MM.1S (cell line): ENCODE measurements around the gene LRRC4C.

Source experiments
- EZH2 ChIP-seq: fragments of 300-600 bp; sonication (generic); optimal IDR thresholded peaks from 2 replicates; pipeline ENCODE3; 2017; ENCODE audit warnings: low read depth, mild to moderate bottlenecking, antibody characterized with exemption, low read length, mixed read lengths
- EZH2phosphoT487 ChIP-seq: fragments of 300-600 bp; sonication (generic); IDR thresholded peaks from 2 replicates; pipeline ENCODE4 v1.6.1; 2018; ENCODE audit warnings: antibody characterized with exemption, low read length
- TF ChIP-seq, protein P1 (sequence below): fragments of 300-600 bp; sonication (generic); IDR thresholded peaks from 2 replicates; pipeline ENCODE4 v1.5.1; 2016; ENCODE audit warnings: antibody characterized with exemption, low read length, mixed read lengths

DNA sequence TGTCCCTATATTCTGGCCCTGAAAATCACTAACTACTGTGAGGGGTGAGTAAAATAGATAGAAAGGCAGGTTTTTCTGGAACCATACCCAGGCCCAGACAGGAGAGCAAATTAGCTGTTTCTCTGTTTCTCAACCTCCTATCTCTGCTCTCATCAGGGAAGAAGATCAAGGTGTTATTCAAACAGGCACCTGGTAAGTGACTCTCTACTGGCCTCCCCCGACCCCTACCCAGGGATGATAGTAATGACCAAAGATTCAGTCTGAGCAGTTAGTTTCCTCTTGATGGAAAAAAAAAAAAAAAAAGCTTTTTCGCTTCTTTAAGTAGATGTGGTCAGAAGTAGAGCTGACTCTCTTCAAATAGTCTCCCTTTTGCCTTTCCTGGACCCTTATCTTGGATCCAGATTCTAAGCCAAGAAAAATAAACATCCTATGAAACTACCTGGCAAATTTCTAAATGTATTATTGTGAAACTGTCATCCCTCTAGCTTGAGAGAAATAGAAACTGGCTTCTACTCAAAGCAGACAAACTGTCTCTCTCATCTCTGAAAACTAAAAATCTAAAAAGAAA, 9.9 kb downstream of the LRRC4C start:
- TF ChIP-seq, protein P1, sequence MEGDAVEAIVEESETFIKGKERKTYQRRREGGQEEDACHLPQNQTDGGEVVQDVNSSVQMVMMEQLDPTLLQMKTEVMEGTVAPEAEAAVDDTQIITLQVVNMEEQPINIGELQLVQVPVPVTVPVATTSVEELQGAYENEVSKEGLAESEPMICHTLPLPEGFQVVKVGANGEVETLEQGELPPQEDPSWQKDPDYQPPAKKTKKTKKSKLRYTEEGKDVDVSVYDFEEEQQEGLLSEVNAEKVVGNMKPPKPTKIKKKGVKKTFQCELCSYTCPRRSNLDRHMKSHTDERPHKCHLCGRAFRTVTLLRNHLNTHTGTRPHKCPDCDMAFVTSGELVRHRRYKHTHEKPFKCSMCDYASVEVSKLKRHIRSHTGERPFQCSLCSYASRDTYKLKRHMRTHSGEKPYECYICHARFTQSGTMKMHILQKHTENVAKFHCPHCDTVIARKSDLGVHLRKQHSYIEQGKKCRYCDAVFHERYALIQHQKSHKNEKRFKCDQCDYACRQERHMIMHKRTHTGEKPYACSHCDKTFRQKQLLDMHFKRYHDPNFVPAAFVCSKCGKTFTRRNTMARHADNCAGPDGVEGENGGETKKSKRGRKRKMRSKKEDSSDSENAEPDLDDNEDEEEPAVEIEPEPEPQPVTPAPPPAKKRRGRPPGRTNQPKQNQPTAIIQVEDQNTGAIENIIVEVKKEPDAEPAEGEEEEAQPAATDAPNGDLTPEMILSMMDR = no peak
- TF ChIP-seq EZH2 (no peak), EZH2phosphoT487 (no peak)
